Gastrocnemius medialis (tissue), 4 donors: ENCODE results near the gene SCT. TPM values are rescaled to one million over a fixed set of nuclear protein-coding genes. Genes with fewer than 3 reads are reported as not detected.

Source experiments
- ATAC-seq, 2 donors: fragments of 150-250 bp; one replicate each; pipeline ENCODE4 v1.9.1; 2016
- DNase-seq, 2 donors: peaks; one replicate each; pipeline ENCODE4 v3.0.0-alpha.2; 2019
- H3K27ac ChIP-seq, 4 donors: fragments of 200-600 bp; sonication (generic); 1 replicate in 1 of 4; 2 replicates in 3 of 4; pipeline ENCODE4 v1.5.1; 2016 to 2018; ENCODE audit warnings: mild to moderate bottlenecking in 2 of 4, moderate library complexity in 1 of 4
- H3K27me3 ChIP-seq, 3 donors: fragments of 200-600 bp; sonication (generic) in 2 of 3; 1 replicate in 1 of 3; 2 replicates in 2 of 3; pipeline versions ENCODE4 v1.5.1 to v1.6.0; 2016 to 2019; ENCODE audit warnings: mild to moderate bottlenecking in 1 of 3, moderate library complexity in 1 of 3
- H3K36me3 ChIP-seq, 2 donors: fragments of 200-600 bp; sonication (generic) in 1 of 2; one replicate each; pipeline ENCODE4 v1.5.1; 2017 to 2018
- H3K4me1 ChIP-seq, 2 donors: fragments of 200-600 bp; sonication (generic) in 1 of 2; one replicate each; pipeline ENCODE4 v1.5.1; 2016 to 2017; ENCODE audit warnings: mild to moderate bottlenecking in 2 of 2
- H3K4me3 ChIP-seq, 4 donors: fragments of 200-600 bp; sonication (generic) in 3 of 4; 1 replicate in 1 of 4; 2 replicates in 3 of 4; pipeline ENCODE4 v1.5.1; 2016 to 2019; ENCODE audit warnings: mild to moderate bottlenecking in 2 of 4
- H3K9me3 ChIP-seq, 3 donors: fragments of 200-600 bp; sonication (generic) in 2 of 3; 1 replicate in 1 of 3; 2 replicates in 2 of 3; pipeline ENCODE4 v1.5.1; 2016 to 2019
- CTCF ChIP-seq, 5 experiments: fragments of 450-650 bp in 3 of 5; fragments of 200-600 bp in 2 of 5; sonication (generic) in 2 of 5; IDR thresholded peaks in 4 of 5; conservative IDR thresholded peaks in 1 of 5; 1 replicate in 4 of 5; 2 replicates in 1 of 5; pipeline ENCODE4 v1.5.1; 2016 to 2019; ENCODE audit warnings: antibody characterized with exemption in 5 of 5, mild to moderate bottlenecking in 3 of 5, moderate library complexity in 3 of 5
- POLR2A ChIP-seq, 2 donors: fragments of 450-650 bp; IDR thresholded peaks; one replicate each; pipeline ENCODE4 v1.6.1; 2017; ENCODE audit warnings: antibody characterized with exemption in 2 of 2, mild to moderate bottlenecking in 2 of 2, moderate library complexity in 2 of 2
- in situ Hi-C, 4 donors: fragments of 200-750 bp; cut with MboI; loops; one replicate each; pipeline versions ENCODE4 v1.15.0 to v1.8.0; 2017; ENCODE audit warnings: low sequenced_read_pairs in 4 of 4
- intact Hi-C: fragments of 100-400 bp; cut with DNase I; formaldehyde crosslinking; loops from one replicate; pipeline ENCODE4 v1.15.1; 2023; ENCODE audit warnings: low total_unique reads
- total RNA-seq, 4 donors: library from RNA; depleted of rRNA; stranded (reverse); fragments of >200 nt; gene quantifications; one replicate each; pipeline versions ENCODE4 v1.1.0 to v1.2.3, GENCODE V29; 2016

Gene SCT
- total RNA-seq, 4 donors from 2014 or later: not detected

- in situ Hi-C loops (no loop called here), intact Hi-C loops (no loop called here)
- DNase-seq (no peak), ATAC-seq (no peak)
- H3K9me3 ChIP-seq: no peaks in the 10 kb centered on the region
- TF ChIP-seq CTCF (IDR thresholded peaks at IDR 0.05 in 4 of 5, conservative IDR thresholded peaks at IDR 0.05 in 1 of 5) (no peak), POLR2A (IDR thresholded peaks at IDR 0.05) (no peak)
- no peaks in the 10 kb centered on the region for H3K4me1 ChIP-seq
- peaks cover 17 to 20% (median 19%) of the 10 kb centered on the region in 3 donors for H3K27me3 ChIP-seq
- H3K4me3 ChIP-seq: no peak overlapping the region
- H3K36me3 ChIP-seq: no peaks in the 10 kb centered on the region
- no peak overlapping the region for H3K27ac ChIP-seq
These were observed 14.9 kb upstream of the SCT start for GRCh38 chr11:641806-642370.

GRCh38 chr11:640021-640706 is 13.2 kb upstream of the SCT start:
- no peak for TF ChIP-seq POLR2A (IDR thresholded peaks at IDR 0.05)
- no peak for TF ChIP-seq CTCF (IDR thresholded peaks at IDR 0.05 in 4 of 5, conservative IDR thresholded peaks at IDR 0.05 in 1 of 5)
- DNase-seq (no peak), ATAC-seq (no peak)
- Histone ChIP-seq H3K4me1 (no peaks in the 10 kb centered on the region), H3K36me3 (no peaks in the 10 kb centered on the region), H3K4me3 (no peak overlapping the region), H3K9me3 (no peaks in the 10 kb centered on the region), H3K27me3 (peaks cover 21 to 27% (median 25%) of the 10 kb centered on the region in 3 donors), H3K27ac (no peak overlapping the region)
- intact Hi-C loops (no loop called here), in situ Hi-C loops (no loop called here)

- no peak overlapping the region for H3K4me3 ChIP-seq
- no peaks in the 10 kb centered on the region for H3K4me1 ChIP-seq
- peaks cover 21 to 27% (median 25%) of the 10 kb centered on the region in 3 donors for H3K27me3 ChIP-seq
- H3K36me3 ChIP-seq: no peaks in the 10 kb centered on the region
- no peak for TF ChIP-seq POLR2A (IDR thresholded peaks at IDR 0.05)
- intact Hi-C loops: no loop called here
- ATAC-seq (no peak), DNase-seq (no peak)
- H3K9me3 ChIP-seq: no peaks in the 10 kb centered on the region
- in situ Hi-C loops: no loop called here
- H3K27ac ChIP-seq: no peak overlapping the region
These were observed 12.5 kb upstream of the SCT start for GRCh38 chr11:639332-639955.

GRCh38 chr11:638631-639331 is 11.8 kb upstream of the SCT start:
- ATAC-seq: no peak
- intact Hi-C loops: no loop called here

More at GRCh38 chr11:638631-639331, 11.8 kb upstream of the SCT start:
- Histone ChIP-seq H3K27ac (no peak overlapping the region), H3K4me3 (no peak overlapping the region), H3K36me3 (no peaks in the 10 kb centered on the region), H3K4me1 (no peaks in the 10 kb centered on the region), H3K27me3 (peaks cover 21 to 27% (median 25%) of the 10 kb centered on the region in 3 donors), H3K9me3 (no peaks in the 10 kb centered on the region)
- TF ChIP-seq CTCF (IDR thresholded peaks at IDR 0.05 in 4 of 5, conservative IDR thresholded peaks at IDR 0.05 in 1 of 5) (no peak), POLR2A (IDR thresholded peaks at IDR 0.05) (no peak)
- DNase-seq: no peak
- in situ Hi-C loops: no loop called here
